CD8-positive, alpha-beta memory T cell (primary cell): ENCODE data around the gene MSI2. TPM values are rescaled to one million over a fixed set of nuclear protein-coding genes. Genes with fewer than 3 reads are reported as not detected.

Experiments
- CTCF ChIA-PET: fragments of 350-600 bp; sonication (Branson Sonifier 250); formaldehyde crosslinking; loops from one replicate; lab custom pipeline; 2021; ENCODE audit warnings: antibody characterized with exemption; lab: Charles Lee
- POLR2A ChIA-PET: fragments of 350-600 bp; sonication (Branson Sonifier 250); formaldehyde crosslinking; loops from one replicate; lab custom pipeline; 2021; ENCODE audit warnings: antibody characterized with exemption; lab: Charles Lee
- DNase-seq, 5 donors: peaks; one replicate each; pipeline versions ENCODE4 v3.0.0 to v3.0.0-alpha.2; 2020 to 2022; ENCODE audit warnings: mixed read lengths in 1 of 5
- H3K27ac ChIP-seq: one replicate; pipeline ENCODE4 v1.7.0; 2013; ENCODE audit warnings: low read depth, mild to moderate bottlenecking, low read length, moderate library complexity
- H3K27me3 ChIP-seq: 2 replicates; pipeline ENCODE4 v1.7.0; 2013; ENCODE audit warnings: low read length, mild to moderate bottlenecking; ENCODE audit not compliant: insufficient read depth, poor library complexity, severe bottlenecking
- H3K36me3 ChIP-seq: 2 replicates; pipeline ENCODE4 v1.7.0; 2013; ENCODE audit warnings: mild to moderate bottlenecking, low read length, moderate library complexity; ENCODE audit not compliant: insufficient read depth
- H3K4me1 ChIP-seq: 2 replicates; pipeline ENCODE4 v1.7.0; 2013; ENCODE audit warnings: mild to moderate bottlenecking, low read length, moderate library complexity; ENCODE audit not compliant: insufficient read depth
- H3K4me3 ChIP-seq: 2 replicates; pipeline ENCODE4 v1.7.0; 2013; ENCODE audit warnings: mild to moderate bottlenecking, low read length
- H3K9me3 ChIP-seq: 2 replicates; pipeline ENCODE4 v1.7.0; 2013; ENCODE audit warnings: mild to moderate bottlenecking, low read length
- H3K27ac Mint-ChIP-seq, 8 donors: one replicate each; pipeline ENCODE4 v1.8.0; 2020 to 2021; ENCODE audit warnings: mixed read lengths in 8 of 8, mild to moderate bottlenecking in 6 of 8, inconsistent platforms in 3 of 8, moderate library complexity in 3 of 8
- H3K27me3 Mint-ChIP-seq, 2 donors: one replicate each; pipeline ENCODE4 v1.8.0; 2020 to 2021; ENCODE audit warnings: mixed read lengths in 2 of 2, mild to moderate bottlenecking in 1 of 2, moderate library complexity in 1 of 2
- H3K36me3 Mint-ChIP-seq, 3 donors: one replicate each; pipeline ENCODE4 v1.8.0; 2020 to 2021; ENCODE audit warnings: mixed read lengths in 3 of 3, inconsistent platforms in 1 of 3, mild to moderate bottlenecking in 1 of 3
- H3K4me1 Mint-ChIP-seq, 3 donors: one replicate each; pipeline ENCODE4 v1.8.0; 2020 to 2021; ENCODE audit warnings: mixed read lengths in 3 of 3, inconsistent platforms in 1 of 3, mild to moderate bottlenecking in 1 of 3
- H3K4me3 Mint-ChIP-seq, 7 donors: one replicate each; pipeline ENCODE4 v1.8.0; 2020 to 2021; ENCODE audit warnings: mixed read lengths in 7 of 7, mild to moderate bottlenecking in 6 of 7, moderate library complexity in 4 of 7, inconsistent platforms in 2 of 7
- H3K9me3 Mint-ChIP-seq, 5 donors: one replicate each; pipeline ENCODE4 v1.8.0; 2020 to 2022; ENCODE audit warnings: mixed read lengths in 5 of 5, mild to moderate bottlenecking in 3 of 5, moderate library complexity in 2 of 5, inconsistent platforms in 1 of 5
- polyA plus RNA-seq: library from polyadenylated mRNA; unstranded; fragments of 300-500 nt; fragmentation: Illumina TruSeq; gene quantifications from one replicate; pipeline ENCODE4 v1.2.3, GENCODE V29; 2021
- total RNA-seq, 2 experiments: library from RNA; stranded (reverse); gene quantifications; one replicate each; pipeline ENCODE4 v1.2.3, GENCODE V29; 2021

Gene MSI2
- total and polyA plus RNA-seq, 3 experiments from 2014 or later = 2.3 to 58.0 (median 57.1) TPM

- no peak overlapping the region for H3K27ac ChIP-seq
- H3K4me3 ChIP-seq = no peak overlapping the region
- Mint-ChIP-seq H3K27ac (peak overlapping the region in 6 of 8 donors; percentile 4 to 88 (median 40)), H3K4me1 (peaks cover 69 to 87% (median 85%) of the 10 kb centered on the region in 3 donors), H3K9me3 (no peaks in the 10 kb centered on the region), H3K4me3 (peak overlapping the region in 2 of 7 donors; percentile 1 to 37), H3K36me3 (peaks cover 0 to 63% (median 4%) of the 10 kb centered on the region in 3 donors), H3K27me3 (no peaks in the 10 kb centered on the region)
- no peaks in the 10 kb centered on the region for H3K9me3 ChIP-seq
- no peaks in the 10 kb centered on the region for H3K27me3 ChIP-seq
- ChIA-PET CTCF (interaction anchor here (1.2 to 1.3 kb wide), 2 partner anchors 11 to 38 kb away, joined by 4 read pairs; no protein-coding TSS in a partner anchor), POLR2A (no interaction called here)
- peaks cover 43% of the 10 kb centered on the region for H3K4me1 ChIP-seq
- DNase-seq = peak in 2 of 5 donors; percentile 8 to 47
- no peaks in the 10 kb centered on the region for H3K36me3 ChIP-seq
Observed at GRCh38 chr17:57281887-57282286, 25.6 kb downstream of the MSI2 start.

- DNase-seq = no peak
- no peaks in the 10 kb centered on the region for H3K9me3 Mint-ChIP-seq
- H3K27ac ChIP-seq = no peak overlapping the region
- peaks cover 45% of the 10 kb centered on the region for H3K4me1 ChIP-seq
- peaks cover 0 to 64% (median 4%) of the 10 kb centered on the region in 3 donors for H3K36me3 Mint-ChIP-seq
- peak overlapping the region in 6 of 8 donors; percentile 4 to 88 (median 40) for H3K27ac Mint-ChIP-seq
- no peaks in the 10 kb centered on the region for H3K9me3 ChIP-seq
- no peaks in the 10 kb centered on the region for H3K36me3 ChIP-seq
- ChIA-PET POLR2A (no interaction called here), CTCF (interaction anchor here (0.5 to 1.3 kb wide), 2 partner anchors 39 to 169 kb away, joined by 3 to 4 read pairs; no protein-coding TSS in a partner anchor)
- no peaks in the 10 kb centered on the region for H3K27me3 ChIP-seq
- no peaks in the 10 kb centered on the region for H3K27me3 Mint-ChIP-seq
- H3K4me3 Mint-ChIP-seq = peak overlapping the region in 2 of 7 donors; percentile 1 to 37
- H3K4me1 Mint-ChIP-seq = peaks cover 70 to 89% (median 86%) of the 10 kb centered on the region in 3 donors
- no peak overlapping the region for H3K4me3 ChIP-seq
Observed at GRCh38 chr17:57282296-57282695, 26.0 kb downstream of the MSI2 start.

DNA sequence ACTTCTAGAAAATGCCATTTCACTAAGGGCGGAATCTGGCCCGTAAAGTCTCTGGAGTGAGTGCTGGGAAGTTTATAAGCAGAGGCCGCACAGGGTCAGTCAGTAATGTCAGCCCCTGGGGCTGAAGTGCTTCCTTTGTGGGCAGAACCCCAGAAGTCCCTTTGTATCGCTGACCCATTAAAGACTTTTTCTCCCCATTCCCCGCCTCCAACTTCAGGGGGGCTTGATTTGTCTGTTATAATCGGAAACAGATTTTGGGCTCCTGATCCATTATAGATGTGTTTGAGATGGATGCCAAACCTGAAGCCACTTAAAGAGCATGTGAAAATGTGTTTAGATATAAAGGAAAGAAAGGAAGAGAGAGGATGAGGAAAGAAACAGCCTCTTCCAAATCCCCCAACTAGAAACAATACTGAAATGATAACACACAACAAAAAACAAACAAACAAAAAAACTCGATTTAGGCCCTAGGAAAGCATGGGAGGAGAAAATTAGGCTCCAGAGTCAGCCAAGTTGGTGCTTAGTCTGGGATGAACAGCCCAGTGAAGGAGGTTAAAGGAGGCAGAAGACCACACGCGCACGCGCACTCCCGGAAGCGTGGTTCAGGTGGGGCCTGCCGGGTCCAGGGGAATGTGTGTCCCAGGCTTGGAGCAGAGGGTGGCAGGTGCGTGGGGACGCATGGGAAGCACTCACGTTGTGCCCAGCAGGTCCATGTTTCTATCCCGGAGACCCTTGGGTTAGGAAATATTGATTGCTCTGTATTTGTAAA lies 27.1 kb downstream of the MSI2 start:
- no peaks in the 10 kb centered on the region for H3K9me3 ChIP-seq
- H3K36me3 Mint-ChIP-seq = peaks cover 0 to 61% (median 5%) of the 10 kb centered on the region in 3 donors
- no peaks in the 10 kb centered on the region for H3K9me3 Mint-ChIP-seq
- peak overlapping the region in 3 of 7 donors; percentile 8 to 28 (median 10) for H3K4me3 Mint-ChIP-seq
- H3K4me3 ChIP-seq = no peak overlapping the region
- peak overlapping the region in 5 of 8 donors; percentile 23 to 70 (median 52) for H3K27ac Mint-ChIP-seq
- no peak overlapping the region for H3K27ac ChIP-seq
- no peak for DNase-seq
- peaks cover 56% of the 10 kb centered on the region for H3K4me1 ChIP-seq
- H3K27me3 ChIP-seq = no peaks in the 10 kb centered on the region
- H3K36me3 ChIP-seq = no peaks in the 10 kb centered on the region
- CTCF ChIA-PET = no interaction called here
- peaks cover 73 to 89% (median 86%) of the 10 kb centered on the region in 3 donors for H3K4me1 Mint-ChIP-seq
- POLR2A ChIA-PET = no interaction called here
- no peaks in the 10 kb centered on the region for H3K27me3 Mint-ChIP-seq

DNA sequence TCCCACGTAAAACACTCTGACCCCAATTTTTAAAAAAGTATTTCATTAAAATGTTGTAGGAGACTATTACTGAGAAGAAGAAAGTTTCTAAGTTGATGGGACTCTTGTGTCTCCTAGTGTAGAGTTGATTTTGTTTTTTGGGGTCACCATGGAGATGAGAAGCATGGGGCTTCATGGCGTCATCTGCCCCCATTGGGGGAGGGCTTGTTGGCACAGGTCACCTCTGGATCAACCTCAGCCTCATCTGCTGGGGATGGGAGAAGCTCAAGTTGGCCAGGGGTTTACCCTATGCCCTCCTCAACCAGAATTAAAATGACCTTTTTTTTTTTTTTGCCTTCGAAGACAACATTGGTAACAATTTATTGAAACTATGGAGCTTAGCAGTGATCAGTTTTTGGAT lies 28.3 kb downstream of the MSI2 start:
- Mint-ChIP-seq H3K36me3 (peaks cover 0 to 57% (median 4%) of the 10 kb centered on the region in 3 donors), H3K4me3 (peak overlapping the region in 6 of 7 donors; percentile 5 to 71 (median 33)), H3K27ac (peak overlapping the region in 7 of 8 donors; percentile 39 to 88 (median 68)), H3K9me3 (no peaks in the 10 kb centered on the region), H3K27me3 (no peaks in the 10 kb centered on the region), H3K4me1 (peaks cover 69 to 90% (median 85%) of the 10 kb centered on the region in 3 donors)
- no peaks in the 10 kb centered on the region for H3K9me3 ChIP-seq
- H3K27me3 ChIP-seq = no peaks in the 10 kb centered on the region
- peak in 2 of 5 donors; percentile 10 to 34 for DNase-seq
- H3K4me1 ChIP-seq = peaks cover 63% of the 10 kb centered on the region
- peak overlapping the region; percentile 21 for H3K27ac ChIP-seq
- POLR2A ChIA-PET = interaction anchor here (0.6 kb wide), 1 partner anchor 722 kb away, joined by 3 read pairs; no protein-coding TSS in a partner anchor
- H3K4me3 ChIP-seq = peak overlapping the region; percentile 1
- H3K36me3 ChIP-seq = no peaks in the 10 kb centered on the region
- CTCF ChIA-PET = interaction anchor here (1.6 kb wide), 1 partner anchor 41 kb away, joined by 5 read pairs; no protein-coding TSS in a partner anchor

DNA sequence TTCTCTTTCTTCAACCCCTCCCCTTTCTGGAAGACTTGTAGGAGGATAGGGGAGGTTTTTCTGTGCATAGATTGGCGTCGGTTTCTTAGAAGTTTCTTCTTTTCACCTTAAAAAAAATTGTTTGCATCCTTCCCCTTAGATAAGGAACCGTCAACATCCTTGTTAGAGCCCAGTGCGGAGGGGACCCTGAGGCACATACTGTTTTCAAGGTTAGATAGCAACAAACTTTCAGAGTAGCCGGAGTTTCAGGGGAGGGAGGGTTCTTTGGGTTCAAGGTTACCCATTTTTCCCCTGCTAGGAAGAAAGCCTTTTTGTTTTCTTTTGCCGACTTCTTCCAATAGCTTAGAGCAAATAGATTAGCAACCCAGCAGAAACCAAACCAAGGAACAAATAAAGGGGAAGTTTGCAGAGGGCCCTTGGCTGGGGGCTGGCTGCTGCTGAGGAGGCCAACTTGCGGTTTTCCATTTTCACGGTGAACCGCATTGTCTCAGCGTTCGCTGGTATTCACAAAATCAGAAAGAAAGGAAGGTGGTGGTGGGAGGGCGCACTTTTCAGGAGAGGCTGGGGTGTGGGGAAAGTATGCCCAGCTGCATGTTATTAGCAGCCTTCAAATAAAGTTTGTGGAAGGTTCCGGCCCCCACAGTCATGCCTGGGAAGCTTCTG lies 28.8 kb downstream of the MSI2 start:
- peak in 2 of 5 donors; percentile 10 to 33 for DNase-seq
- Histone ChIP-seq H3K4me1 (peaks cover 63% of the 10 kb centered on the region), H3K36me3 (no peaks in the 10 kb centered on the region), H3K27ac (peak overlapping the region; percentile 21), H3K9me3 (no peaks in the 10 kb centered on the region), H3K27me3 (no peaks in the 10 kb centered on the region), H3K4me3 (peak overlapping the region; percentile 1)
- Mint-ChIP-seq H3K27ac (peak overlapping the region; percentile 39 to 88 (median 72)), H3K4me3 (peak overlapping the region in 6 of 7 donors; percentile 12 to 71 (median 48)), H3K9me3 (no peaks in the 10 kb centered on the region), H3K36me3 (peaks cover 0 to 57% (median 4%) of the 10 kb centered on the region in 3 donors), H3K27me3 (no peaks in the 10 kb centered on the region), H3K4me1 (peaks cover 68 to 87% (median 85%) of the 10 kb centered on the region in 3 donors)
- POLR2A ChIA-PET = interaction anchor here (0.6 kb wide), 1 partner anchor 721 kb away, joined by 3 read pairs; no protein-coding TSS in a partner anchor
- CTCF ChIA-PET = interaction anchor here (1.6 kb wide), 1 partner anchor 42 kb away, joined by 5 read pairs; no protein-coding TSS in a partner anchor

DNA sequence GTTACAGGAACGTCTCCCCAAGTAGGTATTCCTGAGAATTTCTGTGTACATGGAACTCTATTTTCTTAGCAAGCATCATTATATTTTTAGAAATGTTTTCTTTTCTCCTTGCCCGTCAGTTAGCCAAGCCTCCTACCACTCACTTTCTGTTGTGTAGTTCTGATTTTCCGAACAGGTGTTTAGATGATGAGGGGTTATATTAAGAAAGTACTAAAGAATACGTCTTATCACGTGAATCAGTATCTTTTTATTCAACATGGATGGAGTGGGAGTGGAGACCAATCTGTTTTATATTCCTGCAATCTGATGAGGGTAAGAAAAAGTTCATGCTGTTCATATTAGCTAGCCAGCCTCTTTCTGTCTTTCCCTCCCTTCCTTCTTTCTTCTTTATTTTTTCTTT lies 29.4 kb downstream of the MSI2 start:
- H3K27me3 Mint-ChIP-seq = no peaks in the 10 kb centered on the region
- Histone ChIP-seq H3K27ac (peak overlapping the region; percentile 21), H3K4me3 (no peak overlapping the region), H3K4me1 (peaks cover 62% of the 10 kb centered on the region), H3K27me3 (no peaks in the 10 kb centered on the region), H3K36me3 (no peaks in the 10 kb centered on the region), H3K9me3 (no peaks in the 10 kb centered on the region)
- H3K27ac Mint-ChIP-seq = peak overlapping the region in 4 of 8 donors; percentile 68 to 88 (median 74)
- ChIA-PET CTCF (interaction anchor here (1.6 kb wide), 1 partner anchor 43 kb away, joined by 5 read pairs; no protein-coding TSS in a partner anchor), POLR2A (no interaction called here)
- H3K9me3 Mint-ChIP-seq = no peaks in the 10 kb centered on the region
- peak overlapping the region in 1 of 7 donors; percentile 71 for H3K4me3 Mint-ChIP-seq
- DNase-seq = no peak
- H3K4me1 Mint-ChIP-seq = peaks cover 64 to 81% (median 81%) of the 10 kb centered on the region in 3 donors
- peaks cover 0 to 56% (median 4%) of the 10 kb centered on the region in 3 donors for H3K36me3 Mint-ChIP-seq

DNA sequence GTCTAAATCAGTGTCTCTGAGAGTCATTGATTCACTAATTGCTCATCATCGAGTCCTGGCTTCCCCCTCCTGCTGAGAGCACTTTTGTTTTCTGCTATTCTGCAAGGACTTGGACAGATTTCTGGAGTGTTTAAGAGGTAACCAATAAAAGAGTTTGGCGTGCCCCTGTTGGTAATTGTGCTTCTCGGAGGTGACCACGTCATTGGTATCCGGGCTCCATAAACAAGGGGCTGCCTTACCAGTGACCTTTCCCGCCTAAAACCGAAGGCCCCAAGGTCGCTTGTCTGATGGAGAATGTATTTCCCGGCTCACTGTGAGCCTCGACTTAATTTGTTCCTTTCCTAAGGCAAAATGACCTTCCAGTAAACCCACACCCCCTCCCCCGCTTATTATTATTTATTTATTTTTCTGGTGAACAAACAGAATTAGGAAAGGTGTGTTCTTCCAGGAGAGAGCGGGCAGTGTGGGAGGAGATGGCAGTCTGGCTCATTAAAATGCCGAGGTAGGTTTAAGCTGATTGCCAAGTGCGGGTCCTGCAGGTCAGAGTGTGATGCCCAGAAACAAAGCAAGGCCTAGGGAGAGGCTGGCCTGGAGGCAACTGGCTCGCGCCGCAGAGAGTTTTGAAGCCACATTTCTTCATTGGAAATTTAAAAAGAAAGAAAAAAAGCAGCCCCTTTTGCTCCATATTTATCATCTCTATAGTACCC lies 30.2 kb downstream of the MSI2 start:
- H3K4me3 ChIP-seq = no peak overlapping the region
- H3K9me3 Mint-ChIP-seq = no peaks in the 10 kb centered on the region
- H3K27ac Mint-ChIP-seq = peak overlapping the region in 2 of 8 donors; percentile 22 to 43
- H3K4me1 Mint-ChIP-seq = peaks cover 57 to 78% (median 78%) of the 10 kb centered on the region in 3 donors
- no peaks in the 10 kb centered on the region for H3K9me3 ChIP-seq
- no peak overlapping the region for H3K4me3 Mint-ChIP-seq
- peaks cover 0 to 57% (median 4%) of the 10 kb centered on the region in 3 donors for H3K36me3 Mint-ChIP-seq
- H3K27me3 Mint-ChIP-seq = no peaks in the 10 kb centered on the region
- no peak overlapping the region for H3K27ac ChIP-seq
- ChIA-PET CTCF (no interaction called here), POLR2A (no interaction called here)
- no peak for DNase-seq
- peaks cover 53% of the 10 kb centered on the region for H3K4me1 ChIP-seq
- H3K27me3 ChIP-seq = no peaks in the 10 kb centered on the region
- H3K36me3 ChIP-seq = peaks cover 5% of the 10 kb centered on the region
